ENCODE measurements around the gene CELSR2. TPM values are rescaled to one million over a fixed set of nuclear protein-coding genes. Genes with fewer than 3 reads are reported as not detected.

CELSR2 gene
- total RNA-seq, 2 donors from 2014 or later: 7.3 to 7.5 TPM

DNA sequence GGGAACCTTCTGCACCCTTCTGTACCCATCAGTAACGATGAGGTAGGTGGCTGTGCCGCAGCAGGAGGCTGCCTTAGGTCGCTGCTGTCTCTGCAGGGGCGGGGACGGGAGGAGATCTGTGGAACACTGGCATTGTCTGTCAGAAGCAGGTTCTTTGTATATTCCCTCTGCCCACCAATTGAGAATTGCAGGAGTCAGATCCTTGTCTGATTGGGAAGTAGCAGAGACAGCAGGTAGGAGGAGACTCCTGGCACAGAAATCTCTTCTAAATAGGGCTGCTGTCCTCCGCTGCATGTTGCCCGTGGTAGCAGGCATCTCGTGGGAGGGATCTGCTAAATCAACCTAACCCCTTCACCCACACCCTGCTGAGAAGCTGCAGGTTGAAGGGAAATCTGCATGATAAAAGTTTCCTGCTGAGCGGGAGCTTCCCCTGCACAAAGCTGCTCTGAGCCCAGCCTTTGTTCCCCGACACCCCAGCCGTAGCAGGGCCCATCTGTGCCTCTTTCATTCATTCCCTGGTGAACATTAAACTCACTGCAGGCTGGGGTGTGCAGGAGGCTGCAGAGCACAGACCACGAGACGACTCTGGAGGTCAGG is 19.7 kb upstream of the CELSR2 start:
- intact Hi-C loops (cut with DNase I): no loop called here
- no peak for TF ChIP-seq POLR2A (IDR thresholded peaks at IDR 0.05)
- TF ChIP-seq, protein P1, sequence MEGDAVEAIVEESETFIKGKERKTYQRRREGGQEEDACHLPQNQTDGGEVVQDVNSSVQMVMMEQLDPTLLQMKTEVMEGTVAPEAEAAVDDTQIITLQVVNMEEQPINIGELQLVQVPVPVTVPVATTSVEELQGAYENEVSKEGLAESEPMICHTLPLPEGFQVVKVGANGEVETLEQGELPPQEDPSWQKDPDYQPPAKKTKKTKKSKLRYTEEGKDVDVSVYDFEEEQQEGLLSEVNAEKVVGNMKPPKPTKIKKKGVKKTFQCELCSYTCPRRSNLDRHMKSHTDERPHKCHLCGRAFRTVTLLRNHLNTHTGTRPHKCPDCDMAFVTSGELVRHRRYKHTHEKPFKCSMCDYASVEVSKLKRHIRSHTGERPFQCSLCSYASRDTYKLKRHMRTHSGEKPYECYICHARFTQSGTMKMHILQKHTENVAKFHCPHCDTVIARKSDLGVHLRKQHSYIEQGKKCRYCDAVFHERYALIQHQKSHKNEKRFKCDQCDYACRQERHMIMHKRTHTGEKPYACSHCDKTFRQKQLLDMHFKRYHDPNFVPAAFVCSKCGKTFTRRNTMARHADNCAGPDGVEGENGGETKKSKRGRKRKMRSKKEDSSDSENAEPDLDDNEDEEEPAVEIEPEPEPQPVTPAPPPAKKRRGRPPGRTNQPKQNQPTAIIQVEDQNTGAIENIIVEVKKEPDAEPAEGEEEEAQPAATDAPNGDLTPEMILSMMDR (IDR thresholded peaks at IDR 0.05): no peak
- Histone ChIP-seq H3K4me3 (no peak overlapping the region), H3K9me3 (no peaks in the 10 kb centered on the region), H3K27ac (no peak overlapping the region), H3K27me3 (no peaks in the 10 kb centered on the region), H3K4me1 (no peaks in the 10 kb centered on the region), H3K36me3 (replicated peaks in 1 of 2; ENCODE audit: insufficient read depth in 1 of 2, low read depth in 2 of 2) (peaks cover 15 to 31% of the 10 kb centered on the region in 2 donors)
- no peak for ATAC-seq
- DNase-seq: no peak
- WGBS, 2 donors: 79 to 83% methylated on average over 13 of the region's 13 CpGs

DNA sequence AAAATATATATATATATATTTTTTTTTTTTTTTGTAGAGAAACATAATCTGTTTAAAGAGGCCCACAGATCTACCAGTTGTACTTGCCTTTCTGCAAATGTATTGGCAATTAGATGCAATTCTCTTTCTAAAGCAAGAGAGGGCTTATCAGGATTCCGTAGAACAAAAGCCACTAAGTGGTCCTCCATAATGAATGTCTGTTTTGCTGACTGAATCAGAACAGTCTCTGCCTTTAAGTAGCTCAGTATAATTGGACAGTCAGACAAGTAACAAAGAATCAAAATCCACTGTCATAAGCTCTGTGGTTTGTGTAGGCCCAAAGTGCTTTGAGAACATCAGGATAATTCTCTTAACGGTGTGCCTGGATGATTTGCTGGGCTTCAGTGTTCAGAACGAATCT is 18.3 kb upstream of the CELSR2 start:
- intact Hi-C loops (cut with DNase I): no loop called here
- Histone ChIP-seq H3K4me1 (no peaks in the 10 kb centered on the region), H3K27me3 (no peaks in the 10 kb centered on the region), H3K27ac (no peak overlapping the region), H3K9me3 (no peaks in the 10 kb centered on the region), H3K36me3 (replicated peaks in 1 of 2; ENCODE audit: insufficient read depth in 1 of 2, low read depth in 2 of 2) (peaks cover 15 to 44% of the 10 kb centered on the region in 2 donors), H3K4me3 (no peak overlapping the region)
- DNase-seq: no peak
- no peak for ATAC-seq
- 63 to 72% methylated on average over 3 of the region's 3 CpGs for WGBS, 2 donors
- TF ChIP-seq, protein P1 (IDR thresholded peaks at IDR 0.05): no peak

- H3K36me3 ChIP-seq (replicated peaks in 1 of 2; ENCODE audit: insufficient read depth in 1 of 2, low read depth in 2 of 2): peaks cover 7 to 50% of the 10 kb centered on the region in 2 donors
- ATAC-seq: no peak
- H3K9me3 ChIP-seq: no peaks in the 10 kb centered on the region
- no peak for TF ChIP-seq POLR2A (IDR thresholded peaks at IDR 0.05)
- TF ChIP-seq, protein P1 (IDR thresholded peaks at IDR 0.05): no peak
- no peak for DNase-seq
- H3K4me1 ChIP-seq: peaks cover 7% of the 10 kb centered on the region
- intact Hi-C loops (cut with DNase I): no loop called here
- no peak overlapping the region for H3K27ac ChIP-seq
- H3K4me3 ChIP-seq: no peak overlapping the region
- WGBS, 2 donors: 95 to 100% methylated on average over 7 of the region's 7 CpGs
- no peaks in the 10 kb centered on the region for H3K27me3 ChIP-seq
Observed at GRCh38 chr1:109235137-109235536, 14.2 kb upstream of the CELSR2 start.

DNA sequence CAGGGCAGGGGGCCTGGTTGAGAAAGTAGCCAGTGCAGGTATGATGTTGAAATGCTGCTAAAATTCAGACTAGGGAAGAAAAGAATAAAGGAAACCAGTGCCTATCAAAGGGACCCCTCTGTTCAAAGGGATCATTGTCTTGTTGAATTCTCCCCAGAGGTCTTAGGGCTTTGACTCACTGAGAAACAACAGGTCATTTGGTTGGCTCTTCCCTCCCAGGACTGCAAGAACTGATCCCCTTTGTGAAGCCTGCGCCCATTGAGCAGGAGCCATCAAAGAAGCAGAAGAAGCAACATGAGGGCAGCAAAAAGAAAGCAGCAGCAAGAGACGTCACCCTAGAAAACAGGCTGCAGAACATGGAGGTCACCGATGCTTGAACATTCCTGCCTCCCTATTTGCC is 11.8 kb upstream of the CELSR2 start:
- Histone ChIP-seq H3K27me3 (no peaks in the 10 kb centered on the region), H3K36me3 (replicated peaks in 1 of 2; ENCODE audit: insufficient read depth in 1 of 2, low read depth in 2 of 2) (peaks cover 7 to 37% of the 10 kb centered on the region in 2 donors), H3K9me3 (no peaks in the 10 kb centered on the region), H3K27ac (no peak overlapping the region), H3K4me3 (no peak overlapping the region), H3K4me1 (peaks cover 29% of the 10 kb centered on the region)
- DNase-seq: no peak
- 89 to 90% methylated on average over 3 of the region's 3 CpGs for WGBS, 2 donors
- no peak for TF ChIP-seq POLR2A (IDR thresholded peaks at IDR 0.05)
- TF ChIP-seq, protein P1 (IDR thresholded peaks at IDR 0.05): no peak
- no peak for ATAC-seq
- intact Hi-C loops (cut with DNase I): no loop called here

DNA sequence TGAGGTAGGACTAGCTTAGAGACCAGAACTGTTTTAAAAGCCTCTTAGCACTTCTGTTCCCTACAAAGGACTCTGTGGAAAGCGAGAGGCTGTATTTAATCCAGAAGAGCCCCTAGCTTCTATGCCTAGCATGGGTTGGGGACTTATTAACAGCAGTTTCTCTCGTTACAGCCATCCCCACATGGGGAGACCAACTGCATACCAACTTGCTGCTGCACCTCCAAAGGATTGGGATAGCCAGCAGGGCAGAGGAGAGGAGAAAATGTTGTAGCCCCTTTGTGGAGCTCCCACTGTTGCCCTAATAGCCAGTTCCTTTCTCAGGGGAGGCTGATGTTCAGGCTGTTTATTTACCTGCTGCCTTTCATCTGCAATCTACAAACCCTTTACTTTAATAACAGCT is 11.0 kb upstream of the CELSR2 start:
- ATAC-seq: no peak
- Histone ChIP-seq H3K27ac (no peak overlapping the region), H3K27me3 (no peaks in the 10 kb centered on the region), H3K4me1 (peaks cover 29% of the 10 kb centered on the region), H3K9me3 (no peaks in the 10 kb centered on the region), H3K4me3 (no peak overlapping the region), H3K36me3 (replicated peaks in 1 of 2; ENCODE audit: insufficient read depth in 1 of 2, low read depth in 2 of 2) (peaks cover 7 to 37% of the 10 kb centered on the region in 2 donors)
- DNase-seq: no peak
- intact Hi-C loops (cut with DNase I): no loop called here
- no peak for TF ChIP-seq POLR2A (IDR thresholded peaks at IDR 0.05)
- TF ChIP-seq, protein P1 (IDR thresholded peaks at IDR 0.05): no peak
- 86 to 97% methylated on average over 2 of the region's 2 CpGs for WGBS, 2 donors
